HEK293 (cell line): ENCODE data around the gene PIF1.

ENCODE experiments used
- CTCF ChIA-PET: fragments of 350-600 bp; formaldehyde crosslinking; extraction: SDS; loops from one replicate; lab custom pipeline; 2021; ENCODE audit warnings: antibody characterized with exemption; lab: Yijun Ruan, JAX
- POLR2A ChIA-PET: fragments of 300-600 bp; formaldehyde crosslinking; extraction: SDS; loops from one replicate; lab custom pipeline; 2020; ENCODE audit warnings: antibody characterized with exemption, inconsistent platforms; lab: Yijun Ruan, JAX
- H3K27ac ChIP-seq: fragments of 200-500 bp; sonication (Bioruptor generic); 2 replicates; pipeline ENCODE4 v1.5.1; 2014; ENCODE audit warnings: low read depth, low read length, control low read depth, inconsistent platforms; ENCODE audit errors: extremely low read depth
- H3K36me3 ChIP-seq, 2 experiments: fragments of 200-500 bp in 1 of 2; sonication (Bioruptor generic) in 1 of 2; 1 replicate in 1 of 2; 2 replicates in 1 of 2; pipeline ENCODE4 v1.5.1; 2014 to 2017; ENCODE audit warnings: inconsistent platforms in 2 of 2, low read length in 2 of 2; ENCODE audit not compliant: control insufficient read depth in 2 of 2, insufficient read depth in 1 of 2
- H3K4me1 ChIP-seq: fragments of 200-500 bp; sonication (Bioruptor generic); 2 replicates; pipeline ENCODE4 v1.5.1; 2014; ENCODE audit warnings: mild to moderate bottlenecking, low read length, inconsistent platforms; ENCODE audit not compliant: control insufficient read depth, insufficient read depth
- H3K4me3 ChIP-seq: 2 replicates; pipeline ENCODE4 v1.5.1; 2011; ENCODE audit warnings: low read depth, mild to moderate bottlenecking, control low read depth, low read length, moderate library complexity
- H3K9me3 ChIP-seq: fragments of 200-500 bp; sonication (Bioruptor generic); 2 replicates; pipeline ENCODE4 v1.5.1; 2014; ENCODE audit warnings: low read depth, low read length, inconsistent platforms; ENCODE audit not compliant: control insufficient read depth, insufficient read depth
- BCL11A ChIP-seq: fragments of 450-650 bp; formaldehyde crosslinking; IDR thresholded peaks from 2 replicates; pipeline ENCODE4 v1.5.1; 2016; ENCODE audit warnings: low read depth, missing biosample characterization, missing genetic modification characterization
- HOXD13 ChIP-seq: sonication (generic); formaldehyde crosslinking; IDR thresholded peaks from 2 replicates; pipeline ENCODE4 v1.8.0; 2022; ENCODE audit warnings: missing genetic modification reagents, borderline replicate concordance
- KLF1 ChIP-seq: fragments of 450-650 bp; formaldehyde crosslinking; IDR thresholded peaks from 2 replicates; pipeline ENCODE4 v1.5.1; 2016; ENCODE audit warnings: missing biosample characterization, missing genetic modification characterization
- KLF16 ChIP-seq: fragments of 450-650 bp; formaldehyde crosslinking; IDR thresholded peaks from 2 replicates; pipeline ENCODE4 v1.5.1; 2017; ENCODE audit warnings: missing biosample characterization, missing genetic modification characterization
- KLF9 ChIP-seq: fragments of 450-650 bp; formaldehyde crosslinking; IDR thresholded peaks from 2 replicates; pipeline ENCODE4 v1.5.1; 2016; ENCODE audit warnings: missing biosample characterization, missing genetic modification characterization, low read depth
- SCRT1 ChIP-seq: fragments of 450-650 bp; formaldehyde crosslinking; IDR thresholded peaks from 2 replicates; pipeline ENCODE4 v1.5.1; 2016; ENCODE audit warnings: missing biosample characterization, missing genetic modification characterization, borderline replicate concordance
- ZBTB1 ChIP-seq: fragments of 450-650 bp; formaldehyde crosslinking; IDR thresholded peaks from 2 replicates; pipeline ENCODE4 v1.5.1; 2016; ENCODE audit warnings: missing biosample characterization, missing genetic modification characterization
- ZFHX2 ChIP-seq: fragments of 450-650 bp; formaldehyde crosslinking; conservative IDR thresholded peaks from 2 replicates; pipeline ENCODE4 v1.5.1; 2016; ENCODE audit warnings: missing biosample characterization, missing genetic modification characterization
- ZFP3 ChIP-seq: fragments of 450-650 bp; formaldehyde crosslinking; IDR thresholded peaks from 2 replicates; pipeline ENCODE4 v1.5.1; 2016; ENCODE audit warnings: low read depth, missing biosample characterization, missing genetic modification characterization
- ZIC2 ChIP-seq: fragments of 450-650 bp; formaldehyde crosslinking; IDR thresholded peaks from 2 replicates; pipeline ENCODE4 v1.5.1; 2016; ENCODE audit warnings: missing biosample characterization, missing genetic modification characterization
- ZNF112 ChIP-seq: fragments of 450-650 bp; formaldehyde crosslinking; IDR thresholded peaks from 2 replicates; pipeline ENCODE4 v1.5.0; 2017; ENCODE audit warnings: missing biosample characterization, missing genetic modification characterization
- ZNF114 ChIP-seq: fragments of 450-650 bp; formaldehyde crosslinking; IDR thresholded peaks from 2 replicates; pipeline ENCODE4 v1.5.0; 2017; ENCODE audit warnings: missing biosample characterization, missing genetic modification characterization
- ZNF121 ChIP-seq: fragments of 450-650 bp; formaldehyde crosslinking; IDR thresholded peaks from 2 replicates; pipeline ENCODE4 v1.5.1; 2016; ENCODE audit warnings: missing biosample characterization, missing genetic modification characterization
- ZNF24 ChIP-seq: fragments of 450-650 bp; formaldehyde crosslinking; IDR thresholded peaks from 2 replicates; pipeline ENCODE4 v1.5.1; 2016; ENCODE audit warnings: missing biosample characterization, missing genetic modification characterization
- ZNF473 ChIP-seq: fragments of 450-650 bp; formaldehyde crosslinking; IDR thresholded peaks from 2 replicates; pipeline ENCODE4 v1.5.1; 2017; ENCODE audit warnings: missing biosample characterization, missing genetic modification characterization
- ZNF514 ChIP-seq: fragments of 450-650 bp; formaldehyde crosslinking; IDR thresholded peaks from 2 replicates; pipeline ENCODE4 v1.5.1; 2016; ENCODE audit warnings: missing biosample characterization, missing genetic modification characterization
- ZNF629 ChIP-seq: fragments of 450-650 bp; formaldehyde crosslinking; IDR thresholded peaks from 2 replicates; pipeline ENCODE4 v1.5.1; 2017; ENCODE audit warnings: missing biosample characterization, missing genetic modification characterization
- ZNF677 ChIP-seq: fragments of 450-650 bp; IDR thresholded peaks from 2 replicates; pipeline ENCODE4 v1.5.0; 2018; ENCODE audit warnings: missing biosample characterization, mild to moderate bottlenecking, missing genetic modification characterization, moderate library complexity
- TF ChIP-seq, protein P1 (sequence below): fragments of 450-650 bp; formaldehyde crosslinking; conservative IDR thresholded peaks from 2 replicates; pipeline ENCODE4 v1.5.1; 2016; ENCODE audit warnings: low read depth, missing biosample characterization, missing genetic modification characterization
- TF ChIP-seq, protein P2 (sequence below): fragments of 450-650 bp; formaldehyde crosslinking; IDR thresholded peaks from 2 replicates; pipeline ENCODE4 v1.5.1; 2016; ENCODE audit warnings: missing biosample characterization, missing genetic modification characterization
- TF ChIP-seq, protein P3 (sequence below): fragments of 450-650 bp; formaldehyde crosslinking; IDR thresholded peaks from 2 replicates; pipeline ENCODE4 v1.5.1; 2017; ENCODE audit warnings: missing biosample characterization, missing genetic modification characterization

The PIF1 gene

DNA sequence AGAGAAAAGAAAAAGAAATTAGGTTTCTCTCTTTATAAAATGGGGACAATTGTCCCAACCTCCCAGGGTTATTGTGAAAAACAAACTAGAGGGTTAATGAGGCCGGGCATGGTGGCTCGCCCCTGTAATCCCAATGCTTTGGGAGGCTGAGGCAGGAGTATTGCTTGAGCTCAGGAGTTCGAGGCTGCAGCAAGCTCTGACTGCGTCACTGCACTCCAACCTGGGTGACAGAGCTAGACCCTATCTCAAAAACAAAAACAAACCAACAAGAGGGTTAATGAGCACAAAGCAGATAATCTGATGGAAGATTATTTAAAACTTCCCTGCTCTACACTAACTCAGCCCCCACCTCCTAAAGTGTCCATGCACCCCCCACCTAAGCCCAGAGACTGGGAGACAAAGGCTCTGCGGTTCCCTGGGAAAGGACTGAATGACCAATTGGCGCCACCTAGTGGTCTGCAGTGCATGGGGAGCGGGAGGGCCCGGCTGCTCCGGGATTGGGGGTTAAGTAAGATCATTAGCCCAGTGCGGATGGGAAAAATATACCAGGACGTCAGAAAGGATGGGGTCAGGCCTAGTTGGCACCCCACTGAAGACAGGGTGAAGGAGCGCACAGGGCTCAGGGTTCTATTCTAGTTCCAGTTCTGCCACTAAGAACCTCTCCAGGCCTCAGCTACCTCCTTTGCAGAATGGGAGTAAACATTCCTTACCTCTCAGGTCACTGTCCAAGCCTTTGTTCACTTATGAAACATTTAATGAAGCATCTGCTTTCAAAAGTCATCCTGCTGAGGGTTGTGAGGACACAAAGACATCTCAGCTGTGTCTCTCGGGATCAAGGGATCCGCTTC, 15.6 kb downstream of the PIF1 start (continued):
- TF ChIP-seq, protein P1, sequence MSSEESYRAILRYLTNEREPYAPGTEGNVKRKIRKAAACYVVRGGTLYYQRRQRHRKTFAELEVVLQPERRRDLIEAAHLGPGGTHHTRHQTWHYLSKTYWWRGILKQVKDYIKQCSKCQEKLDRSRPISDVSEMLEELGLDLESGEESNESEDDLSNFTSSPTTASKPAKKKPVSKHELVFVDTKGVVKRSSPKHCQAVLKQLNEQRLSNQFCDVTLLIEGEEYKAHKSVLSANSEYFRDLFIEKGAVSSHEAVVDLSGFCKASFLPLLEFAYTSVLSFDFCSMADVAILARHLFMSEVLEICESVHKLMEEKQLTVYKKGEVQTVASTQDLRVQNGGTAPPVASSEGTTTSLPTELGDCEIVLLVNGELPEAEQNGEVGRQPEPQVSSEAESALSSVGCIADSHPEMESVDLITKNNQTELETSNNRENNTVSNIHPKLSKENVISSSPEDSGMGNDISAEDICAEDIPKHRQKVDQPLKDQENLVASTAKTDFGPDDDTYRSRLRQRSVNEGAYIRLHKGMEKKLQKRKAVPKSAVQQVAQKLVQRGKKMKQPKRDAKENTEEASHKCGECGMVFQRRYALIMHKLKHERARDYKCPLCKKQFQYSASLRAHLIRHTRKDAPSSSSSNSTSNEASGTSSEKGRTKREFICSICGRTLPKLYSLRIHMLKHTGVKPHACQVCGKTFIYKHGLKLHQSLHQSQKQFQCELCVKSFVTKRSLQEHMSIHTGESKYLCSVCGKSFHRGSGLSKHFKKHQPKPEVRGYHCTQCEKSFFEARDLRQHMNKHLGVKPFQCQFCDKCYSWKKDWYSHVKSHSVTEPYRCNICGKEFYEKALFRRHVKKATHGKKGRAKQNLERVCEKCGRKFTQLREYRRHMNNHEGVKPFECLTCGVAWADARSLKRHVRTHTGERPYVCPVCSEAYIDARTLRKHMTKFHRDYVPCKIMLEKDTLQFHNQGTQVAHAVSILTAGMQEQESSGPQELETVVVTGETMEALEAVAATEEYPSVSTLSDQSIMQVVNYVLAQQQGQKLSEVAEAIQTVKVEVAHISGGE (tag by site-specific recombination), result no peak
- no peak for TF ChIP-seq ZNF112 (tag by site-specific recombination)
- TF ChIP-seq KLF16 (tag by site-specific recombination), result no peak
- TF ChIP-seq ZNF114 (tag by site-specific recombination), result no peak
- TF ChIP-seq, all 188 proteins: peak for 7

DNA sequence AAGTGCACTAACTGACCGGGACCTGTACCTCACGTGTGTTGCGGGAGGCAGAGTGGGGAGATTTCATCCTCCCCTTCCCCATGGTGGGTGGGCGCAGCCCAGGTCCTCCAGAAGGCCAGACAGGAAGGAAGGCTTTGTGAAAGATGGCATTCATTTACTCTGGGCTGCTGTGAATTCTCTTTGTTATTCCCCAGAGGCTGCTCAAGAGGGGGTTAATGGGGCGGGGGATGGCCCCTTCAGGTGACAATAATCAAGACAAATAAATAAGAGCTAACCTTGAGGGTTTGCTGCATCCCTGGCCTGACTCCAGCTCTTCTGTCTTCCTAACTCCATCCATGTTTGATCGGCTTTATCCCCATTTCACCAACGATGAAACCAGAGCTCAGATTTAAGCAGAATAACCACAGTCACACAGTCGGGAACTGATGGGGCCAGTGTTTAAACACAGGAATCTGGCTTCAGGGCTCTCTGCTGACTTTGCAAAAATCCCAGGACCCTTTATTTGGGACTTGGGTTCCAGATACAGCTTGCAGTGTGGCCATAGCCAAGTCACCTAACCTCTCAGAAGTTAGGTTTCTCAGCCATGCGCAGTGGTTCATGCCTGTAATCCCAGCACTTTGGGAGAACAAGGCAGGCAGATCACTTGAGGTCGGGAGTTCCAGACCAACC, 16.5 kb downstream of the PIF1 start:
- Histone ChIP-seq H3K27ac (no peak overlapping the region), H3K36me3 (no peaks in the 10 kb centered on the region), H3K9me3 (no peaks in the 10 kb centered on the region), H3K4me1 (no peaks in the 10 kb centered on the region), H3K4me3 (no peak overlapping the region)
- TF ChIP-seq ZNF24 (tag by site-specific recombination), result no peak
- no peak for TF ChIP-seq ZNF629 (tag by site-specific recombination)
- TF ChIP-seq ZFP3 (tag by site-specific recombination), result no peak
- no peak for TF ChIP-seq SCRT1 (tag by site-specific recombination)
- TF ChIP-seq HOXD13 (CRISPR knock-in tag), result no peak
- no peak for TF ChIP-seq ZNF473 (tag by site-specific recombination)
- no peak for TF ChIP-seq ZIC2 (tag by site-specific recombination)
- no peak for TF ChIP-seq KLF9
- TF ChIP-seq ZFHX2 (tag by site-specific recombination), result no peak
- no peak for TF ChIP-seq ZNF121 (tag by site-specific recombination)
- no peak for TF ChIP-seq ZBTB1
- TF ChIP-seq, protein P2, sequence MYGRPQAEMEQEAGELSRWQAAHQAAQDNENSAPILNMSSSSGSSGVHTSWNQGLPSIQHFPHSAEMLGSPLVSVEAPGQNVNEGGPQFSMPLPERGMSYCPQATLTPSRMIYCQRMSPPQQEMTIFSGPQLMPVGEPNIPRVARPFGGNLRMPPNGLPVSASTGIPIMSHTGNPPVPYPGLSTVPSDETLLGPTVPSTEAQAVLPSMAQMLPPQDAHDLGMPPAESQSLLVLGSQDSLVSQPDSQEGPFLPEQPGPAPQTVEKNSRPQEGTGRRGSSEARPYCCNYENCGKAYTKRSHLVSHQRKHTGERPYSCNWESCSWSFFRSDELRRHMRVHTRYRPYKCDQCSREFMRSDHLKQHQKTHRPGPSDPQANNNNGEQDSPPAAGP (tag by site-specific recombination), result no peak
- CTCF ChIA-PET, result interaction anchor here (0.5 to 3.8 kb wide), 22 partner anchors 8 to 528 kb away, joined by 3 to 68 read pairs (median 4); no protein-coding TSS in a partner anchor
- POLR2A ChIA-PET, result no interaction called here

DNA sequence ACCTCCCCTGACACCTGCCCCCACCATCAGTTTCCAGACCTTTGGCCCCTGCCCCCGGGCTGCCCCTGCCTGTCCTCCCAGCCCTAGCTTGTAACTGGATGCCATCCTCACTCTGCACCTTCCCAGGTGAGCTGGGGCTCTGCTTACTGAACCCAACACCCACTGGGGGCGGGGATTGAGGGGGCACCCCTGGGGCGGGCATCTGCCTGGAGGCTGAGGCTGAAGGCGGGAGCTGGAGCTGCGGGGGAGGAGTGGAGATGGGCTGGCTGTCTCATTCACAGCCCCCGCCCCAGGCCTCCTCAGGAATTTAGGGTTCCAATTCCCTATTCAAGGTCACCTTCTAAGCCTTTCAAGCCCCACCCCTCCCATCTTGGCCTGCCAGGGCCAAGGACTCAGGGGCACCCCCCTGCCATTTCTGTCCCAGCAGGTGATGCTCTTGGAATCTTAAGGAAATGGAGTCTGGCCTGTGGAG, 17.7 kb downstream of the PIF1 start:
- Histone ChIP-seq H3K27ac (no peak overlapping the region), H3K36me3 (no peaks in the 10 kb centered on the region), H3K9me3 (no peaks in the 10 kb centered on the region), H3K4me1 (no peaks in the 10 kb centered on the region), H3K4me3 (no peak overlapping the region)
- POLR2A ChIA-PET, result interaction anchor here (0.8 kb wide), 1 partner anchor 18 kb away, joined by 3 read pairs; the partner anchor contains the start of gene PIF1
- TF ChIP-seq ZNF514 (tag by site-specific recombination) (no peak), KLF1 (tag by site-specific recombination) (no peak), ZNF677 (tag by site-specific recombination) (no peak), BCL11A (tag by site-specific recombination) (no peak)
- TF ChIP-seq, protein P3, sequence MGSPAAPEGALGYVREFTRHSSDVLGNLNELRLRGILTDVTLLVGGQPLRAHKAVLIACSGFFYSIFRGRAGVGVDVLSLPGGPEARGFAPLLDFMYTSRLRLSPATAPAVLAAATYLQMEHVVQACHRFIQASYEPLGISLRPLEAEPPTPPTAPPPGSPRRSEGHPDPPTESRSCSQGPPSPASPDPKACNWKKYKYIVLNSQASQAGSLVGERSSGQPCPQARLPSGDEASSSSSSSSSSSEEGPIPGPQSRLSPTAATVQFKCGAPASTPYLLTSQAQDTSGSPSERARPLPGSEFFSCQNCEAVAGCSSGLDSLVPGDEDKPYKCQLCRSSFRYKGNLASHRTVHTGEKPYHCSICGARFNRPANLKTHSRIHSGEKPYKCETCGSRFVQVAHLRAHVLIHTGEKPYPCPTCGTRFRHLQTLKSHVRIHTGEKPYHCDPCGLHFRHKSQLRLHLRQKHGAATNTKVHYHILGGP (tag by site-specific recombination), result no peak
- CTCF ChIA-PET, result no interaction called here
